GM21576 (cell line): Measurements from ENCODE around the gene DNM2.

ENCODE experiments used
- ATAC-seq: cut with Tn5 transposase; IDR thresholded peaks from one replicate; pipeline ENCODE4 v1.9.1; 2021; ENCODE audit warnings: mild to moderate bottlenecking, moderate library complexity; ENCODE audit not compliant: unreplicated experiment

DNM2 gene

GRCh38 chr19:10811391-10812111, 93.7 kb downstream of the DNM2 start:
- no peak for ATAC-seq

DNA sequence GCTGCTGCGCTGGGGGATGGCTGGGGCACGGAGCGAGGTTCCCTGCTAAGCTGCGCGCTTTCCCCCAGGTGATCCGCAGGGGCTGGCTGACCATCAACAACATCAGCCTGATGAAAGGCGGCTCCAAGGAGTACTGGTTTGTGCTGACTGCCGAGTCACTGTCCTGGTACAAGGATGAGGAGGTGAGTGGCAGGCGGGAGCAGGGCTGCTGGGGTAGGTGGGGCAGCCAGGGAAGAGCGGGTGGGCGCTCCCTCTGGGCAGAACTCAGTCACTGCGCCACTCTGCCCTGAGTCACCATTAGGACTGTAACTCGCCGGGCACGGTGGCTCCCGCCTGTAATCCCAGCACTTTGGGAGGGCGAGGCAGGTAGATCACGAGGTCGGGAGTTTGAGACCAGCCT, 94.3 kb downstream of the DNM2 start:
- ATAC-seq: no peak

DNA sequence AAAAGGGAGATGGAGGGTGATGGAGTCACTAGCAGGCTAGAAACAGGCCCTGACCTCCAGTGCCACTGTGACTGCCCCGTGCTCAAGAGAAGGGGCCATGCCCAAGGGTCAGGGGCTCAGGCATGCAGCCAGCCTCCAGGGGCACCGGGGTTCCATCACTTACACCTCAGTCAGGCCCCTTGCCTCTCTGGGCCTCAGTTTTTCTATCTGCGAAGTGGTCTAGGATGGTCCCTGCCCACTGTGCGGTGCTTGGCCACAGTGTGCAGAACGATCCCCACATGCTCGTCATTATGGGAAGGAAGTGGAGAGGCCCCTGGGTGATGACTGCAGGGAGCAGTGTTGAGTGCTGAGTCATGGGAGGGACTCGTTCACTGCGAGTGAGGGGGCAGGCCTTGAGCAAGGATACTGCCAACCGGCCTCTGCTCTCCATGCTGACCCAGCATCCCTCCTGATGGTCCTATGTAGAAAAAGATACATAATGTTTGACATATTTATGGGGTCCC, 95.1 kb downstream of the DNM2 start:
- no peak for ATAC-seq

GRCh38 chr19:10815007-10815536, 97.2 kb downstream of the DNM2 start:
- no peak for ATAC-seq

GRCh38 chr19:10815969-10816644, 98.2 kb downstream of the DNM2 start:
- no peak for ATAC-seq

DNA sequence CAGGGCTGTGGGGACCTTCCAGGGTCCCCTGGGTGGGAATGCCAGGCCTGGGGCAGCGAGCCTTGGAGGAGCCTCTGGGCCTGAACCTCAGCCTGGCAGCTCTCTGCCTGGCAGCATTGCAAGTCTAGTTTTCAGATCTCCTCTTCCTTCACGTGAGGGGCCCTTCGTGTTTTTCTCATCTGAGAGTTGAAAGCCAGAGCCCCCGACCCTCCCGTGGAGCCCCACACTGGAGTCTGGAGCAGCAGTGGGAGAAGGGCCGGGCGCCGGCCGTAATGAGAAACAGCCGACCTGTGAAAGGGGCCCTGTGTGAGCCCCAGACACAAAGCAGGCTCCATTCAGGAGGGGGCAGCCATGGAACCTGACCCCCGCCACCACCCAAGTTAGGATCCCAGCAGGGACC, 98.8 kb downstream of the DNM2 start:
- no peak for ATAC-seq

GRCh38 chr19:10817291-10818038, 99.6 kb downstream of the DNM2 start:
- ATAC-seq: no peak

- ATAC-seq: no peak
These were observed 100.6 kb downstream of the DNM2 start for GRCh38 chr19:10818301-10819123.

- no peak for ATAC-seq
These were observed 101.5 kb downstream of the DNM2 start for GRCh38 chr19:10819124-10820060.

GRCh38 chr19:10820173-10820572, 102.3 kb downstream of the DNM2 start:
- ATAC-seq: no peak

DNA sequence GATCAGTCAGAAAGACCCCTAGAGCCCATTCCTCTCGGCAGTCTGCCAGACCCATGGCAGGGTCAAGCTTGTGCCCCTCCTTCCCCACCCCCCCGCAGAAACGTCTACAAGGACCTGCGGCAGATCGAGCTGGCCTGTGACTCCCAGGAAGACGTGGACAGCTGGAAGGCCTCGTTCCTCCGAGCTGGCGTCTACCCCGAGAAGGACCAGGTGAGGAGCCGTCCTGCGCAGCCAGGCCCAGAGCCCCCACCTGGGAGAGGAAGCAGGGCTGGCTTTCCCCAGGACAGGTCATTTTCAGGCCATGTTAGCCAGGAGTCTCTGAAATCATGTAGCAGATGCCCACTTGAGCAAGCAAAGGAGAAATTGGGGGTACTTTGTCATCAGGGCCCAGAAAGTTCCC, 105.8 kb downstream of the DNM2 start:
- ATAC-seq: no peak

DNA sequence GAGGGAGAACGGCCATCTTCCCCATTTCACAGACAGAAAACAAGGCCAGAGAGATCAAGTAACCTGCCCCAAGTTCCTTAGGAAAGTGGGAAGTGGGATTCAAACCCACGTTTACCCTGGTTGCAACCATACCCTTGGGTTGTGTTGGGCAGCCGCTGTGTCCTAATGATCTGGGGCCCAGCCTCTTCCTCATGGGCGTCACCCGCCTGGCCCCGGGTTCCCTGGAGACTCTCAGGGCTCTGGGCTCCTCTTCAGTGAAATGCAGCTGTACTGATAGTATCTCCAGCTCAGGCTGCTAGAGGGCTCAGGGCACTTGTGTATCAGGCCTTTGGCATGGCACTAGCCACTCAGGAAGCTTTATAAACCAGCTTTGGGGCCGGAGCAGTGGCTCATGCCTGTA, 108.4 kb downstream of the DNM2 start:
- no peak for ATAC-seq

DNA sequence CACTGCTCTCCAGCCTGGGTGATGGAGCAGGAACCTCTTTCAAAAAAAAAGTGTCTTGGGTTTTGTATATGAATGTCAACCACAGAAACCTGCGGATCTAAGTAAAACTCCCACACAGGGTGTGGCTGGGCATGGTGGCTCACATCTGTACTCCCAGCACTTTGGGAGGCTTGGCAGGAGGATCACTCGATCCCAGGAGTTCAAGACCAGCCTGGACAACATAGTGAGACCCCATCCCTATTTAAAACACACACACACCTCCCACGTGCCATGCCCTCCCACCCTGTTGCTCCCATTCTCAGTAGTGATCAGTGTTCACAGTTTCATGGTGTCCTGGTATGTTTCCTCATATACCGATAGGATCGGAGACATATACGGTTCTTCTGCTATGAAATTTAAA, 109.0 kb downstream of the DNM2 start:
- no peak for ATAC-seq

GRCh38 chr19:10828981-10829821, 111.3 kb downstream of the DNM2 start:
- no peak for ATAC-seq

- ATAC-seq: no peak
These were observed 112.1 kb downstream of the DNM2 start for GRCh38 chr19:10829967-10830366.

- no peak for ATAC-seq
These were observed 112.5 kb downstream of the DNM2 start for GRCh38 chr19:10830370-10830769.

GRCh38 chr19:10830931-10831779, 113.3 kb downstream of the DNM2 start:
- no peak for ATAC-seq
